HG03097 (cell line): ENCODE results near the gene ARL6IP1.
"Not testable (repeated sequence)": the region's sequence is repeated elsewhere in the genome, so short reads cannot be mapped to it uniquely, and the experiment has no call there.

ENCODE experiments used
- ATAC-seq: cut with Tn5 transposase; IDR thresholded peaks from one replicate; pipeline ENCODE4 v1.9.1; 2021; ENCODE audit not compliant: unreplicated experiment, low FRiP score

Gene ARL6IP1

GRCh38 chr16:18767217-18767616 lies 34.1 kb downstream of the ARL6IP1 start:
- ATAC-seq: not testable (repeated sequence)

GRCh38 chr16:18762713-18763112 lies 38.6 kb downstream of the ARL6IP1 start:
- peak; percentile 41 for ATAC-seq

DNA sequence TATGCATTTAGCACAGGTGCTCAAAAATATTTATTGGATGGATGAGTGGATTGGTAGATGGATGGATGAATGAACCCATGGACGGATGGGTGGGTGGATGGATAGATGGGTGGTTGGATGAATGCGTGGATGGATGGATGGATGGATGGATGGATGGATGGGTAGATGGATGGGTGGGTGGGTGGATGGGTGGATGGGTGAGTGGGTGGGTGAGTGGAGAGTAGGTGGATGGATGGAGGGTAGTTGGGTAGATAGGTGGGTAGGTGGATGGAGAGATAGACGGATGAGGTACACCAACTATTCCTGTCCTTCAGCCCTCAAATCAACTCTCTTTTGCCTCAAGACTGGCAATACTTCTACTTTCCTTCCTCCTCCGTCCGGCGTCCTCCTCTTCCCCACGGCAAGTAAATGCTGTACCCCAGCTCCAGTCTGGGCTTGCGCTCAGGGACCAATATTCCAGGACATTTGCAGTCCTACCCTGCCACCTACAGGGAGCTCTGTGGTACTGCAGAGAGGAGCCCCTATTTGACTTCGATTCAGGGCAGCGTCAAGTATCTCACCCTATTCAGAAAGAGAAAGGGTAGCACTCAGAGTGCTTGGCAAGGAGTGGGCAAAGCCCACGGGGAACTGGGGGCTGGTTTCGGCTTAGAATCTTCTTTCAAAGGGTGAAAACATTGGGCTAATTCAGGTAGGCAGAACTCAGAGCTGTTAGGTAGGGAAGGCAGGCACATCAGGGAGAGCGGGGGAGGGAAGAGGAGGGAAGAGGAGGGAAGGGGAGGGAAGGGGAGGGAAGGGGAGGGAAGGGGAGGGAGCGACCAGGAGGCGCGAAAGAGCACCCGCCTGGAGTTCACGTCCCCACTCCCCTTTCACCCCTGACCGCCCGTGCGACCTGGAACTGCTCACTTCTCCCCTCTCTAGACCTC lies 41.5 kb downstream of the ARL6IP1 start:
- peak; percentile 52 for ATAC-seq

DNA sequence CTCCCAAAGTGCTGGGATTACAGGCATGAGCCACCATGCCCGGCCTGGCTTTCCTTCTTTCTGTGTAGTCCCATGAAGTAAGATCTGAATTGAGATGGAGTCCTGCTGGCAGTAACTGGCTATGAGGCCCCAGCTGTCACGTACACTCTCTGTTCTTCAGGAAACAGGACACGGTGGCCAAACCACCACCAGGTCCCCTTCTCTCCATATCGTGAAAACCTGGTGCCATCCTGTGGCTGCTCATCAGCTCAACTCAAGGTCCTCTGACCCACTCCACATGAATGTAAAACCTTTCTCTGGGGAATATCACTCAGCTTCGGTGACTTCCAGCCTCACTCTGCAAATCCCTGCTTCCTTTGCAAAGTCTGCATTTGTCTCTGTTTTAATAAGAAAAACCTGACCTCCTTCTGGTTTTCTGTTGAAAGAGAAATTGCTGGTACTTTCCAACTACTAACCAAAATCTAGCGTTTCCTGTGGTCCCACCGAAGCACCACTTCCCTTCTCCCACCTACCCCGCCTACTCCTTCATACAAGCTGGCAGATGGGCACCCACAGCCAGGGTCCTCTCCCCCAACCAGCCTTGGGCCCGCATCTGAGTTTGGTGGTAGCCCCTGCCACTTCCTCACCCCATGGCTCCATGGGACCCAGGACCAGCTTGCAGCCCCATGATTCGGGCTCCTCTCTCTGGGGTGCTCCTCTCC lies 43.2 kb downstream of the ARL6IP1 start:
- ATAC-seq: peak; percentile 44

- not testable (repeated sequence) for ATAC-seq
Measured at GRCh38 chr16:18756639-18757038, 44.7 kb downstream of the ARL6IP1 start.

GRCh38 chr16:18742870-18743269 lies 58.5 kb downstream of the ARL6IP1 start:
- not testable (repeated sequence) for ATAC-seq
